ENCODE data around the gene SHKBP1. TPM values are rescaled to one million over a fixed set of nuclear protein-coding genes. Genes with fewer than 3 reads are reported as not detected.

The SHKBP1 gene
- total and polyA plus RNA-seq, 2 donors (not counting 1 experiment from before 2014, with no cell fraction given), result 179 to 227 TPM

GRCh38 chr19:40567040-40567749, 9.5 kb upstream of the SHKBP1 start:
- DNase-seq (peak; percentile 12), ATAC-seq (ENCODE audit: low read depth) (no peak)
- Mint-ChIP-seq H3K4me1 (peaks cover 17% of the 10 kb centered on the region), H3K27me3 (peaks cover 14% of the 10 kb centered on the region), H3K27ac (no peak overlapping the region), H3K9me3 (ENCODE audit: insufficient read depth) (no peaks in the 10 kb centered on the region), H3K4me3 (peak overlapping the region; percentile 56)
- peaks cover 24 to 27% of the 10 kb centered on the region in 2 donors for H3K4me1 ChIP-seq (ENCODE audit: control insufficient read depth in 2 of 2, insufficient read depth in 2 of 2, low read length in 2 of 2)
- peak overlapping the region; percentile 41 for H3K9ac ChIP-seq (ENCODE audit: low read length)
- no peaks in the 10 kb centered on the region for H3K79me2 ChIP-seq (ENCODE audit: control insufficient read depth, insufficient read depth, low read length)
- H3K27ac ChIP-seq (ENCODE audit: low read length in 2 of 2), result no peak overlapping the region
- 22% methylated on average over 17 of the region's 20 CpGs for WGBS (ENCODE audit: insufficient coverage)
- H4K20me1 ChIP-seq (ENCODE audit: control insufficient read depth, insufficient read depth, low read length, poor library complexity, severe bottlenecking), result no peaks in the 10 kb centered on the region
- CTCF ChIA-PET, result interaction anchor here (1.0 to 1.5 kb wide), 3 partner anchors 27 to 68 kb away, joined by 3 to 4 read pairs (median 3); no protein-coding TSS in a partner anchor
- H3K36me3 ChIP-seq (replicated peaks in 1 of 2; ENCODE audit: control extremely low read depth in 1 of 2, control insufficient read depth in 1 of 2, extremely low read depth in 1 of 2, insufficient read depth in 2 of 2, low read length in 1 of 2), result no peaks in the 10 kb centered on the region
- peaks cover 0 to 44% (median 25%) of the 10 kb centered on the region in 4 experiments for H3K27me3 ChIP-seq (replicated peaks in 1 of 4; ENCODE audit: control extremely low read depth in 1 of 4, control insufficient read depth in 3 of 4, insufficient read depth in 4 of 4, low read length in 3 of 4)
- H3K4me3 ChIP-seq (ENCODE audit: control extremely low read depth in 1 of 5, extremely low read depth in 1 of 5, insufficient read depth in 1 of 5, low read depth in 2 of 5, low read length in 4 of 5), result peak overlapping the region in 3 of 5 experiments; percentile 33 to 48 (median 34)
- H2AFZ ChIP-seq (ENCODE audit: insufficient read depth, low read depth, low read length, poor library complexity, severe bottlenecking), result peak overlapping the region; percentile 74
- POLR2A ChIA-PET, result no interaction called here
- H3K9me3 ChIP-seq (ENCODE audit: control extremely low read depth in 1 of 3, control insufficient read depth in 2 of 3, insufficient read depth in 1 of 3, low read length in 2 of 3), result peaks cover 0 to 8% (median 0%) of the 10 kb centered on the region in 3 donors
- intact Hi-C loops (cut with micrococcal nuclease), result no loop called here
- no peak for TF ChIP-seq EZH2 (IDR thresholded peaks at IDR 0.05; ENCODE audit: borderline replicate concordance, insufficient read depth, low read depth, low read length, poor library complexity, severe bottlenecking)
- TF ChIP-seq, protein P1, sequence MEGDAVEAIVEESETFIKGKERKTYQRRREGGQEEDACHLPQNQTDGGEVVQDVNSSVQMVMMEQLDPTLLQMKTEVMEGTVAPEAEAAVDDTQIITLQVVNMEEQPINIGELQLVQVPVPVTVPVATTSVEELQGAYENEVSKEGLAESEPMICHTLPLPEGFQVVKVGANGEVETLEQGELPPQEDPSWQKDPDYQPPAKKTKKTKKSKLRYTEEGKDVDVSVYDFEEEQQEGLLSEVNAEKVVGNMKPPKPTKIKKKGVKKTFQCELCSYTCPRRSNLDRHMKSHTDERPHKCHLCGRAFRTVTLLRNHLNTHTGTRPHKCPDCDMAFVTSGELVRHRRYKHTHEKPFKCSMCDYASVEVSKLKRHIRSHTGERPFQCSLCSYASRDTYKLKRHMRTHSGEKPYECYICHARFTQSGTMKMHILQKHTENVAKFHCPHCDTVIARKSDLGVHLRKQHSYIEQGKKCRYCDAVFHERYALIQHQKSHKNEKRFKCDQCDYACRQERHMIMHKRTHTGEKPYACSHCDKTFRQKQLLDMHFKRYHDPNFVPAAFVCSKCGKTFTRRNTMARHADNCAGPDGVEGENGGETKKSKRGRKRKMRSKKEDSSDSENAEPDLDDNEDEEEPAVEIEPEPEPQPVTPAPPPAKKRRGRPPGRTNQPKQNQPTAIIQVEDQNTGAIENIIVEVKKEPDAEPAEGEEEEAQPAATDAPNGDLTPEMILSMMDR (IDR thresholded peaks at IDR 0.05), result no peak
- H3K4me2 ChIP-seq (replicated peaks; ENCODE audit: low read depth, low read length, poor library complexity, severe bottlenecking), result peak overlapping the region; percentile 79
